Calu3 (cell line): ENCODE results near the gene EYA2. TPM values are rescaled to one million over a fixed set of nuclear protein-coding genes. Genes with fewer than 3 reads are reported as not detected.

Source experiments
- BruUV-seq: library from RNA; stranded (reverse); fragments of 400-500 nt; replicated peaks from 2 replicates; lab custom pipeline; 2021; lab: Mats Ljungman, UMichigan
- CTCF ChIA-PET: fragments of 300-600 bp; sonication (Branson Sonifier 250); formaldehyde crosslinking; loops from one replicate; lab custom pipeline; 2022; ENCODE audit warnings: antibody characterized with exemption; lab: Charles Lee
- DNase-seq: peaks from one replicate; pipeline ENCODE4 v3.0.0; 2022
- H3K27ac Mint-ChIP-seq: one replicate; pipeline ENCODE4 v1.8.0; 2022; ENCODE audit warnings: mixed read lengths; ENCODE audit not compliant: unreplicated experiment
- H3K27me3 Mint-ChIP-seq: one replicate; pipeline ENCODE4 v1.8.0; 2022; ENCODE audit warnings: mixed read lengths; ENCODE audit not compliant: unreplicated experiment
- H3K36me3 Mint-ChIP-seq: one replicate; pipeline ENCODE4 v1.8.0; 2022; ENCODE audit warnings: mild to moderate bottlenecking, moderate library complexity, mixed read lengths; ENCODE audit not compliant: insufficient read depth, unreplicated experiment
- H3K4me1 Mint-ChIP-seq: one replicate; pipeline ENCODE4 v1.8.0; 2022; ENCODE audit warnings: mild to moderate bottlenecking, low read depth, mixed read lengths; ENCODE audit not compliant: unreplicated experiment
- H3K4me3 Mint-ChIP-seq: one replicate; pipeline ENCODE4 v1.8.0; 2022; ENCODE audit warnings: mild to moderate bottlenecking, low read depth, moderate library complexity, mixed read lengths; ENCODE audit not compliant: unreplicated experiment
- H3K9me3 Mint-ChIP-seq: one replicate; pipeline ENCODE4 v1.8.0; 2022; ENCODE audit warnings: low read depth, mixed read lengths; ENCODE audit not compliant: unreplicated experiment
- CTCF ChIP-seq: fragments of 200-600 bp; IDR thresholded peaks from one replicate; pipeline ENCODE4 v1.8.0; 2022; ENCODE audit warnings: antibody characterized with exemption; ENCODE audit not compliant: unreplicated experiment
- intact Hi-C: fragments of 100-400 bp; cut with micrococcal nuclease; formaldehyde crosslinking; loops from one replicate; pipeline ENCODE4 v1.10.0; 2022; ENCODE audit not compliant: unreplicated experiment
- total RNA-seq: library from RNA; stranded (reverse); gene quantifications from 2 replicates; pipeline ENCODE4 v1.2.3, GENCODE V29; 2022

The EYA2 gene
- total RNA-seq, 1 experiment from 2014 or later, result 0.35 TPM

- H3K27ac Mint-ChIP-seq, result no peak overlapping the region
- no peaks in the 10 kb centered on the region for H3K4me1 Mint-ChIP-seq
- intact Hi-C loops, result no loop called here
- H3K4me3 Mint-ChIP-seq, result no peak overlapping the region
- CTCF ChIA-PET, result interaction anchor here (0.5 kb wide), 1 partner anchor 525 kb away, joined by 3 read pairs; no protein-coding TSS in a partner anchor
- H3K9me3 Mint-ChIP-seq, result peaks cover 8% of the 10 kb centered on the region
- H3K36me3 Mint-ChIP-seq, result no peaks in the 10 kb centered on the region
- no peaks in the 10 kb centered on the region for H3K27me3 Mint-ChIP-seq
- no TSS peak for BruUV-seq
- TF ChIP-seq CTCF, result no peak
- no peak for DNase-seq
These were observed 216.9 kb downstream of the EYA2 start for GRCh38 chr20:47111576-47111975.

GRCh38 chr20:47113362-47114109, 218.9 kb downstream of the EYA2 start:
- no peaks in the 10 kb centered on the region for H3K36me3 Mint-ChIP-seq
- CTCF ChIA-PET, result no interaction called here
- DNase-seq, result no peak
- no peaks in the 10 kb centered on the region for H3K27me3 Mint-ChIP-seq
- H3K4me1 Mint-ChIP-seq, result no peaks in the 10 kb centered on the region
- no peak overlapping the region for H3K27ac Mint-ChIP-seq
- intact Hi-C loops, result no loop called here
- no peak for TF ChIP-seq CTCF
- no peak overlapping the region for H3K4me3 Mint-ChIP-seq
- H3K9me3 Mint-ChIP-seq, result no peaks in the 10 kb centered on the region
- BruUV-seq, result no TSS peak

- CTCF ChIA-PET, result interaction anchor here (1.2 kb wide), 1 partner anchor 264 kb away, joined by 3 read pairs; no protein-coding TSS in a partner anchor
- no peaks in the 10 kb centered on the region for H3K27me3 Mint-ChIP-seq
- no peak overlapping the region for H3K27ac Mint-ChIP-seq
- no TSS peak for BruUV-seq
- no peaks in the 10 kb centered on the region for H3K36me3 Mint-ChIP-seq
- H3K4me1 Mint-ChIP-seq, result no peaks in the 10 kb centered on the region
- no peak for DNase-seq
- H3K4me3 Mint-ChIP-seq, result no peak overlapping the region
- intact Hi-C loops, result no loop called here
- H3K9me3 Mint-ChIP-seq, result no peaks in the 10 kb centered on the region
- TF ChIP-seq CTCF, result no peak
These were observed 221.1 kb downstream of the EYA2 start for GRCh38 chr20:47115694-47116093.

- no peak overlapping the region for H3K4me3 Mint-ChIP-seq
- no peak for TF ChIP-seq CTCF
- H3K27me3 Mint-ChIP-seq, result no peaks in the 10 kb centered on the region
- intact Hi-C loops, result no loop called here
- no peak overlapping the region for H3K27ac Mint-ChIP-seq
- BruUV-seq, result no TSS peak
- H3K9me3 Mint-ChIP-seq, result no peaks in the 10 kb centered on the region
- H3K4me1 Mint-ChIP-seq, result no peaks in the 10 kb centered on the region
- CTCF ChIA-PET, result interaction anchor here (0.6 kb wide), 1 partner anchor 575 kb away, joined by 4 read pairs; no protein-coding TSS in a partner anchor
- no peak for DNase-seq
- no peaks in the 10 kb centered on the region for H3K36me3 Mint-ChIP-seq
These were observed 222.7 kb downstream of the EYA2 start for GRCh38 chr20:47117371-47117770.
